GM21526 (cell line): ENCODE data around the gene TMEM209.
"Not testable (repeated sequence)": the region's sequence is repeated elsewhere in the genome, so short reads cannot be mapped to it uniquely, and the experiment has no call there.

Experiments
- ATAC-seq: cut with Tn5 transposase; IDR thresholded peaks from one replicate; pipeline ENCODE4 v1.9.1; 2021; ENCODE audit warnings: moderate library complexity; ENCODE audit not compliant: unreplicated experiment, low FRiP score

The TMEM209 gene

DNA sequence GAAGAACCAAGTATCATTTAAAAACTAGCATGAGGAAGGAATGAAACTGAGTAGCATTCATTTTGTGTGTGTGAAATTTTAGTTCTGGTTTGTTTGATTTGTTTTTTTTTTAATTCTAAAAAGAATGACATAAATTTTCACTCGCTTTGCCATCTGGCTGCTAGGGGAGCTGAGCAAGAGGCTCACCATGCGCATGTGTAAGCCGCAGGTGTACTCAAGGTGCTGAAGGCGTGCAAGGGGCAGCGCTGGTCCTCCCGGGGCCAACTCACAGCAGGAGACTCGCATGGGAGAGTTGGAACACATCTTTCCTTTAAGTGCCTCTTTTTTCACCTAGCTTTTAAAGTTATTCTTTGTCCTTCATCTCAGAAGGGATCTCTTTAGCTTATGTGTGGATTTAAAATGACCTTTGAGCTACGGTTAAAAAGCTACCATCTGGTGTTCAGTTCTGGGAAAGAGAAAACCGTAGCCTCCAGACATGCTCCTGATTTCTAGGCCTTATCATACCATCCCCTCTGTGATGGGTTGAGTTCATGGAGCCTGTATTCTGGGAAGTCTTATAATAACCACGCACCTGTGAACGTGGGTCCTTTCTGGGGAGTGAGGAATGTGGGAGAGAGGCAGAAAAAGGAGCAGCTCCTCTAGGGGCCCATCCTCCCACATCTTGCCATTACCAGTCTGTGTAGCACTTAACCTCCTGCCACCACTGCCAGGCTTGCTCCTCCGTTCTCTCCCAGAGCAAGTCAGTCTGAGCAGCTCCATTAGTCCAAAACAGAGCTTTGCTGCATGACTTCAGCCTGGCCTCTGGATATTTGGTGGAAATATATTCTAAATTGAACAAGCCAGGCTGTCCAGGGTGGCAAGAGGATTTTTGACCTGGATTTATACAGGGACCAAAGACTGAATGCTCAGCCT lies 73.0 kb downstream of the TMEM209 start:
- no peak for ATAC-seq

DNA sequence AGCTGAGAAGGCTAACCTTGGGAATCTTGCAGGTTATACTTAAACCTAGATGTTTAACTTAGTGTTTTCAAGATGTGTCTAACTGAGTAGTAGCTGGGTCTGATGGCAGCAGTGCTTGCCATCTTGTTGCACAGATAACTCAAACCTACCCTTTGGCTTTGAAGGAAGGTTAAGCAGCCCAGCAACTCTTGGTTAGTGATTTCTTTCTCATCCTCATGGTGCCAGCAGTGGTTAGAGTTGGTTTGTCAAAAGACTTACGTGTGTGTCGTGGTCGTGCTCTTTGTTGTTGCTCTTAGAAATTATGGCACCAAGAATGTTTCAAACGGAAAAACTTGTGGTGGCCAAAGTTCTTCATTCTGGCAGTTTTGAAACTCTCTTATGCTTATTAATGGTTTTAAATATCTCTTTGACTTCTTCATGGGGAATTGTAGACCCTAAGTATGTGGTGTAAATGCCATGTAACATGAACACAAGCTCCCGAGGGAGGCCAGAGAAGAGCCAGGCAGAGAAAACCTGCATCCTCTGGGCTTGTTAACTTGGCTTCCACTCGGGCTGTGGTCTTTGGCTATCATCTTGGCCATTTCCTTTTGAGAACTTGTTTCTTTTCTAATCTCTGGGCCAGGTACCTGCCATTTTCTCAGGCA lies 73.9 kb downstream of the TMEM209 start:
- no peak for ATAC-seq

- ATAC-seq: no peak
Measured at GRCh38 chr7:130129011-130129411, 76.2 kb downstream of the TMEM209 start.

DNA sequence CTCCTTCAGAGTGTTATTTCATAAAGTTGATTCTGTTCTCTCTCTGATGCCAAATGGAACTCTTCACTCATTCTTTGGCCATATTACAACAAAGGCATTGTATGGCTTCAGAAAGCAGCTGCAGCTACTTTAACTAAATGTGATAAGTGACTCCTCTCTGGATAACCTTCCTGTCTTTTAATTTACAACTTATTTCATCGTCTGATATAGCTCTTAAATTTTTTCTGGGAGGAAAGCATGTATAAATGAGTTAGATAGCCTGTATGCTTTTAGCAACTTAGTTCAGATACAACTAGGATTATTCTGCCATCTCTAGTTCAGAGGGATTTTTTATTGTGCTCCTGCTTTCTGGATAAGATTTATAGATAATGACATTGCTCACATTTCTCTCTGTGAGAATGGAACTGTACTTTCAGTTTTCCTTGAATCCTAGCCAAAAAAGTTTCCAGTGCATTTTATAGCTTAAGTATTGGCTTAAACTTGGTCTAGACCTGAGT lies 77.3 kb downstream of the TMEM209 start:
- ATAC-seq: no peak

DNA sequence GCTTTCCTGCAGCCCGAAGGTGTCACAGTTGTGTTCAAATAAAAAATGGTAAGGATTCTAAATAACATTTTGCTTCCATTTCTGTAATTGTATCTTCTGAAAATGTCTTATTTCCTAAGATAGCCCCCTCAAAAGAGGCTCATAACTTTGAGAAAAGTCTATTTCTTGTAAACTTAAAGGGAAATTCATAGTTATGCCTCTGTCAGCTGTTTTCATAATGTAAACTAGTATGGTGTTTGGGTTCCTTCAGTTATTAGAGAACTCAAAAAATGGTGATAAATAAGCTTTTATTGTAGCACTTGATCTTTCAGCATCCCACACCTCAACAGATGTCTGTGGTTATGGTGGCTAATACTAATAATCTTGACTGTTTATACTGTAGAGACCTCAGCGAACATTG lies 77.8 kb downstream of the TMEM209 start:
- no peak for ATAC-seq

DNA sequence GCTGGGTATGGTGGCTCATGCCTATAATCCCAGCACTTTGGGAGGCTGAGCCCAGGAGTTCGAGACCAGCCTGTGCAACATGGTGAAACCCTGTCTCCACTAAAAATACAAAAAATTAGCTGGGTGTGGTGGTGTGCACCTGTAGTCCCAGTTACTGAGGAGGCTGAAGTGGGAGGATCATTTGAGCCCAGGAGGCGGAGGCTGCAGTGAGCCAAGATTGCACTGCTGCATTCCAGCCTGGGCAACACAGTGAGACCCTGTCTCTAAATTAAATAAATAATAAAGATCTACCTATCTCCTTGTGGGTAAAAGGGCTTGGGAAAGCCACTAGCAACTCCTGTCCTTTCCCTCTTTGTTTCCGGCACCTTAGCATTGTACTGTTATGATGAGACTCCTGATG lies 78.4 kb downstream of the TMEM209 start:
- not testable (repeated sequence) for ATAC-seq

DNA sequence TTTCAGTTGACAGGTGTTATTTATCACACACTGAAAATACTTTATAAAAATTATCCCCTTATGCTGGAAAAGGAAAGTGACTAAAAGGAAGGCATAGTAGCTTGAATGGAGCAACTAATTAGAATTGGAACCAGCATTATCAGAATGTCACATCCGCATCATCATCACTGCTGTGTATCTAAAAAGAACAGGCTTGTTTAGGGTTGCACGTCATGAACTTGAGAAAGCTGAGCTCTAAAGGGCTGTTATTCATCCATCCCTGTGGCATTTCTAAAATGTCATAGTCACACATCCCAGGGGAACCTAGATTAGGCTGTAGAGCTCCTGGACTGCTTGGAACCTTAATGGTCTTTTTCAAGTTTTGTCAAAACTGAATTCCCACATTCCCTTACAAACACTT lies 80.5 kb downstream of the TMEM209 start:
- ATAC-seq: no peak

- ATAC-seq: no peak
Measured at GRCh38 chr7:130123501-130123900, 81.7 kb downstream of the TMEM209 start.

- ATAC-seq: no peak
Measured at GRCh38 chr7:130118801-130119200, 86.4 kb downstream of the TMEM209 start.

DNA sequence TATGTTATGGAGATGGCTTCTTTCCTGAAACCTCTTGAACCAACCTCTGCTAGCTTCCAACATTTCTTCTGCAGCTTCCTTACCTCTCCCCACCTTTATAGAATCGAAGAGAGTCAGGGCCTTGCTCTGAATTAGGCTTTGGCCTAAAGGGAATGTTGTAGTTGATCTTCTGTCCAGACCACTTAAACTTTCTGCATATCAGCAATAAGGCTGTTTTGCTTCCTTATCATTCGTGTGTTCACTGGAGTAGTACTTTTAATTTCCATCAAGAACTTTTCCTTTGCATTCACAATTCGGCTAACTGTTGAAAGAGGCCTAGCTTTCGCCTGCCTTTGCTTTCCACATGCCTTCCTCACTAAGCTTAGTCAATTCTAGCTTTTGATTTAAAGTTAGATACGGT lies 86.9 kb downstream of the TMEM209 start:
- ATAC-seq: no peak

DNA sequence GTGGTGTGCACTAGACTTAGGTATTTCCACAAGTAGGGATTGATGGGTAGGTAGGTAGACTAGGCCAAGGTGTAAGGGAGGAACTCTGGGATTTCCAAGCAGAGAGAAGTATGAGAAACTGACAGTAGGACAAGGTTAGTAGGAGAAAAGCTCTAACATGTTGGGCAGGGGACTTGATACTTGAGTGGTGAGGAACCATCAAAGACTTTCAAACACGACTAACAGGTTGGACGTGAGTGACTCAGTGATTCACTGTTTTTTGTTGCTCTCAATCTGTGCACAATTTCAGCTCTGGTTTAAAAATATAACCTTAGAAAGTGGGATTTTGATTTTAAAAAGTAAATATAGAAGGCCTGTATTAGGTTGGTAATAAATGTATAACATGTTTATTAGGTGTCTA lies 90.4 kb downstream of the TMEM209 start:
- ATAC-seq: no peak
